ENCODE measurements around the gene ELK3.

ELK3 gene

GRCh38 chr12:96189781-96190180 lies 4.4 kb upstream of the ELK3 start:
- no peak for DNase-seq

GRCh38 chr12:96190413-96191108 lies 3.6 kb upstream of the ELK3 start:
- no peak for DNase-seq

- no peak for DNase-seq
Observed at GRCh38 chr12:96192926-96193573, 1.1 kb upstream of the ELK3 start.

GRCh38 chr12:96194576-96194889 lies 358 bp downstream of the ELK3 start:
- no peak for DNase-seq

GRCh38 chr12:96194971-96195844 lies 1.0 kb downstream of the ELK3 start:
- peak; percentile 92 for DNase-seq

- DNase-seq: no peak
Observed at GRCh38 chr12:96195845-96196451, 1.8 kb downstream of the ELK3 start.

GRCh38 chr12:96196781-96197180 lies 2.6 kb downstream of the ELK3 start:
- no peak for DNase-seq

GRCh38 chr12:96197503-96198272 lies 3.5 kb downstream of the ELK3 start:
- DNase-seq: no peak

- DNase-seq: peak; percentile 73
Observed at GRCh38 chr12:96198965-96199364, 4.8 kb downstream of the ELK3 start.

GRCh38 chr12:96199464-96199863 lies 5.3 kb downstream of the ELK3 start:
- DNase-seq: no peak

GRCh38 chr12:96201272-96202227 lies 7.4 kb downstream of the ELK3 start:
- no peak for DNase-seq

GRCh38 chr12:96204381-96204780 lies 10.2 kb downstream of the ELK3 start:
- no peak for DNase-seq

GRCh38 chr12:96205908-96206307 lies 11.7 kb downstream of the ELK3 start:
- DNase-seq: peak; percentile 63

GRCh38 chr12:96206936-96207662 lies 12.9 kb downstream of the ELK3 start:
- peak; percentile 59 for DNase-seq

GRCh38 chr12:96208346-96208745 lies 14.2 kb downstream of the ELK3 start:
- DNase-seq: no peak

GRCh38 chr12:96208801-96209549 lies 14.8 kb downstream of the ELK3 start:
- no peak for DNase-seq

- peak; percentile 72 for DNase-seq
Observed at GRCh38 chr12:96210376-96211055, 16.3 kb downstream of the ELK3 start.

- DNase-seq: peak; percentile 55
Observed at GRCh38 chr12:96211988-96212387, 17.8 kb downstream of the ELK3 start.
